ENCODE data around the gene TINCR.
A peak's percentile ranks its signal among the peaks of the same experiment; 100 is the strongest.
"Not testable (repeated sequence)": the region's sequence is repeated elsewhere in the genome, so short reads cannot be mapped to it uniquely, and the experiment has no call there.

Gene TINCR

DNA sequence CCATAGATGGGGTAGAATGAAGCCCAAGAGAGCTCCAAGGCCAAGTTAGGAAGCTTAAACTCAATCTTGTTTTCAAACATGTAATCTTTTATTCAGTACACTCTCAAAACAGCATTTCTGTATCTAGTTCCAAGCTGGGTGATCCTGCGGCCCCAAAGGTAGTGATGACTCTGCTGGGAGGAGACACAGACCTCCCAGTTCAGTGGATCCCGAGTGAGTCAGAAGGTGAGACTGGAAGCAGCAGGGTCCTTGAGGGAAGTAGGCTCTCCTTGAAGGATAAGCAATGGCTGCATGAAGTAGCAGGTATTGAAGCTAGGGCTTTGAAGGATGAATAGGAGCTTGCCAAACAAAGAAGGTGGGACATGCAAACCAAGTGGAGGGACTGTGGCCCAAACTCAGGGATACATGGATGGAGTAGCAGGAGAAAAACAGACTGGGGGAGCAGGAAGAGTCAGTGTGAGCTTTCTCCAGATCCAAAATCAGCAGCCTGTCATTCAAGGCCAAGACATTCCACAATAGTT is 9.6 kb downstream of the TINCR start:
- DNase-seq (ENCODE audit: low spot score) = no peak

DNA sequence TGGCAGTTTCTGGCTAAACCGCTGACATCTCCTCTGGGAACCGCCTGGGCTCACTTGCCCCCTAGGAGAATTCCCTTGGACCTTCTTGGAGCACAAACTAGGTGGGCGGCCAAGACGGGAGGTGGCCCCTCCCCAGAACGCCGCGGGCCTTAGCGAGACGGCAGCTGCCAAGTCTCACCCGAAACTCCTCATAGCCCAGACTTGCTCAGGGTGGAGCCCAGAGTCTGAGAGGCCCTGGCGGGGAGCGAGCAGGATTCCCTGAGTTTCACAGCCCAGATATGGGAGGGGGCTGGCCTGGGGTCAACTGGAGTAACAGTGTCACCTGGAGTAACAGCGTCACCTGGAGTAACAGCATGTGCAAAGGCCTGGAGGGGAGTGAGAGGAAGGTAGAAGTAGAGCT is 10.1 kb downstream of the TINCR start:
- no peak for DNase-seq (ENCODE audit: low spot score)

DNA sequence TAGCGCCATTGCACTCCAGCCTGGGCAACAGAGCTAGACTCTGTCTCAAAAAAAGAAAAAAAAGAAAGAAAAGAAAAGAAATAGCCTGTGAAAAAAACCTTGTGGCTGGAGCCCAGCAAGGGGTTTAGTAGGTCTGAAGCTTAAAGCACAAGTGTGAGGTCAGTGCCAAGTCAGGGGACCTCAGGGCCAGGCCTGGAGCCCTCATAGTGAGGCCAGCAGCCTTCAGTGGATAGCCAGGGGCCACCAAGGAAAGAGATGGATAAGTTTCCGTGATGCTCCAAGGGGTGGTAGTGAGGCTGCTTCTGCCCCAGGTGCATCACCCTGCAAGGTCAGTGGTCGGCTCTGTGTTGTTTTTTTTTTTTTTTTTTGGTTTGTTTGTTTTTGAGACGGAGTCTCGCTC is 12.9 kb downstream of the TINCR start:
- no peak for DNase-seq (ENCODE audit: low spot score)

DNA sequence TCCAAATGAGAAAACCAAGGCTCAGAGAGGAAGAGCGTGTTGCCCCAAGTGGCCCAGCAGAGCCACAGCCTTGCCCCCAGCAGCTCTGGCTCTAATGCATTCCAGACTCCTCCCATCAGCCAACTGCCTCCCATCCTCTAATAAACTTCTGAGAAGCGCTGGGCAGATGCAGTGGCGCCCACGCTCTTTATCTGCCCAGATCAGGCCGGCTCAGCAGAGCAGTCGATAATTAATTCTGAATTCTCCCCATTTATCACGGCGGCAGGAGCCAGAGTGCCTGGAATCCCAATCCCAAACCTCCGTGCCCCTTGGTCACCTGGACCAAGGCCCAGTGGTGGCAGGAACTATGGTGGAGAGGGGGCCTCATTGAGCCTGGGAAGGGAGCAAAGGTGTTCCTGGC is 13.9 kb downstream of the TINCR start:
- no peak for DNase-seq (ENCODE audit: low spot score)

DNA sequence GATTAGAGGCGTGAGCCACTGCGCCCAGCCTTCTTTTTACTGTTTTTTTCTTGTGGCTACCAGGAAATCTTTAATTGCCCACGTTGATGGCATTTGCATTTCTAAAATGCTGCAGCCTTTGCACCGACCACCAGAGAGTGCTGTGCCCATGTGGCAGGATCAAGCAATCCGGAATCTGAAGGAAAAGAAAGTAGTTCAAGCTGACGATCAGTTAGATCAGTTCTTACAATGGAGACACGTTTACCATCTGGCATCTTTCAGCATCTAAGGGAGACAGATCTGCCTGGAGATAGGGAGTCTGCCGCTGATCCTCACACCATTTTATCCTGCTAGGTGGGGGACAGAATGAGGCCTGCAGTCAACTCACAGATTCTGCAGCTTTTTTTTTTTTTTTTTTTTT is 19.9 kb downstream of the TINCR start:
- DNase-seq (ENCODE audit: low spot score) = peak; percentile 72

DNA sequence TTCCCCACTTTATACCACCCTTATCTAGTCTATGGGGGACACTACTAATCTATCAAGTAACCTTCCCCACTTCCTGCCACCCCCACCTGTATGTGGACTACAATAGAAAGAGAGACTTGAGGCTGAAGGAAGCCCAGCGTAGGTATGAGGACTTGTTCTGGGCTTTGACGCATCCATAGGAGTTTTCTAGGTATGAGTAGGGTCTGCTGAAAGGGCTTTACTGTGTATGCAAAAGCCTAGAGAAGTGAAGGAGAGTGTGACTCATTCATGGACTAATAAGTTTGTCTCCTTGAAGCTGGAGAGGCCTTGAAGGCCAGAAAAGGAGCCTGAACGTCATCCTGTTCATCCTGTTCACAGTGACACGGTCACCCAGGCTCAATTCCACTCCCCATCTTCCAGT is 21.8 kb downstream of the TINCR start:
- DNase-seq (ENCODE audit: low spot score) = no peak

DNA sequence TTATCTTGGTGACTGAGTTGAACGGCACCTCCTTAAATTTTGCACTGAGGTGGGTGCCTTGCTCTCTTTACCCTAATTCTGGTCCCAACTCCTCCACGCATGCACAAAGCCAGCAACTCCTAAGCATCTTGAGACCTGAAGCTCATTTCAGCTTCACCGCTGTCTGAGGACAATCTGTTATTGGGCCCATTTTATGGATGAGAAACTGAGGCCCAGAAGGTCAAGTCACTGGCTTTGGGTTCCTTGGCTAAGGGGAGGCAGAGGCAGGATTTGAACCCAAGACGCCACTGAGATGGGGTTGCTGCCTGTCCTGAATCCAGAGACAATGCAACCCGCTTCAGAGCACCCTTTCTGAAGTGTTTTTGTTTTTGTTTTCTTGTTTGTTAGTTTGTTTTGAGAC is 22.7 kb downstream of the TINCR start:
- DNase-seq (ENCODE audit: low spot score) = no peak

DNA sequence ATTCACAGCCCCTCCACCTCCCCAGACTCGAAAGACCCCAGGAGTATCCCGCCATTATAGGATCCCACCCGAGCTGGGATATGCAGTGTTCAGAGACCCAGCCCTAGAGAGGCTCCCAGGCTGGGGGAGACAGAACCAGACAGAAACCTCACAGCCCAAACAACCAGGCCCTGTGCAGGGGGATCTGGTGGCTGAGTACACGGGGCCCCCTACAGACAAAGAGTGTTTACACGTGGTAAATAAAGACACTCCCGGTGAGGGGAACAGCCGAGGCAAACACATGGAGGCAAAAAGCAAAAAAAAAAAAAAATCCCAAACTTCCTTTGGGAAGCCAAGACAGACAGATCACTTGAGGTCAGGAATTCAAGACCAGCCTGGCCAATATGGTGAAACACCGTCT is 25.1 kb downstream of the TINCR start:
- DNase-seq (ENCODE audit: low spot score) = no peak

DNA sequence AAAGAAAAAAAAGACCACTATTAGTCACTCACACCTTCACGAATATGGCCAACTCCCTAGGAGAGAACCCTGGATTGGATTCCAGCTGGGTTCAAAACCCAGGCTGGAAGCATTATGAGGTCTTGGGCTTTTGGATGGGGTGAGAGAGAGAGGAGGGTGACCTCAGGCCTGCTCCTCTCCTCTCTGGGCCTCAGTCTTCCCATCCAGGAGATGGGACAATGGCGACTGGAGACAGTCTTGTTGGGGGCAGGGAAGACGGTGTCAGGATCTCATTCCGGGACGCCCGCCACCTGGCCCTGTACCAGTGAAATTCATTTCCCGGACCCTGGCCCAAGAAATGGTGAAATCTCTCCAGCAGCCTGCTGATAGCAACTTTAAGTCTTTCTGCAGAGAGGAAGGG is 26.3 kb downstream of the TINCR start:
- no peak for DNase-seq (ENCODE audit: low spot score)

DNA sequence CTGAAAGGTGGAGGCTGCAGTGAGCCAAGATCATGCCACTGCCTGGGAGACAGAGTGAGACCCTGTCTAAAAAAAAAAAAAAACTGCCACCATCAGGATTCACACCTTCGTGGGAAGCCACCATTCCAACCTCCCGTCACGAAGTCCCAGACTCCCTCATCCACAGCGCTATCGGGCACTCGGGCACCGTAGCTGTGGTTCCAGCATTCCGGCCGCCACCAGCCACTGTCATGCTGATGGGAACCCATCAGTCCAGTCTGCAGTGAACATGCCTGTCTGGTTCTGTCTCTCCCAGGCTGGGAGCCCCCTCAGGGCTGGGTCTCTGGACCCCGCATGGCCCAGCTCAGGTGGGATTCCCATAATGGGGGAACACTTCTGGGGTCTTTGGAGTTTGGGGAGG is 27.5 kb downstream of the TINCR start:
- no peak for DNase-seq (ENCODE audit: low spot score)

DNA sequence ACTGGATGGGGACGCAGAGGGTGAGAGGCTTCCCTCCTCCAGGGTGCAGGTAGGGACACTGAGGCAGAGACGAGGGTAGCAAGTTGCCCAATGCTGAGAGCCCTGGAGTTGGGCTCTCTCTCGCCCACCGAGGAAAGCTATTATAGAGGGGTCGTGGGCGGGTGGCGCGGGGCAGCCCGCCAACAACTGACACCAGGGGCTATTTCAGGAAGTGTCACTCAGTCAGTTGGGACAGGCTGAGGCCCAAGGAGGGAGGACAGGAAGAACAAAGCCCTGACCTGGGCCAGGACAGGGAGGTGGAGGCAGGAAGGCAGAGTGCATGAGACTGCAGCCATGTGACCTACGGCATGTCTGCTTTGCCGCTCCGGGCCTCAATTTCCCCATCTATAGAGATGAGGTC is 29.9 kb downstream of the TINCR start:
- no peak for DNase-seq (ENCODE audit: low spot score)

DNA sequence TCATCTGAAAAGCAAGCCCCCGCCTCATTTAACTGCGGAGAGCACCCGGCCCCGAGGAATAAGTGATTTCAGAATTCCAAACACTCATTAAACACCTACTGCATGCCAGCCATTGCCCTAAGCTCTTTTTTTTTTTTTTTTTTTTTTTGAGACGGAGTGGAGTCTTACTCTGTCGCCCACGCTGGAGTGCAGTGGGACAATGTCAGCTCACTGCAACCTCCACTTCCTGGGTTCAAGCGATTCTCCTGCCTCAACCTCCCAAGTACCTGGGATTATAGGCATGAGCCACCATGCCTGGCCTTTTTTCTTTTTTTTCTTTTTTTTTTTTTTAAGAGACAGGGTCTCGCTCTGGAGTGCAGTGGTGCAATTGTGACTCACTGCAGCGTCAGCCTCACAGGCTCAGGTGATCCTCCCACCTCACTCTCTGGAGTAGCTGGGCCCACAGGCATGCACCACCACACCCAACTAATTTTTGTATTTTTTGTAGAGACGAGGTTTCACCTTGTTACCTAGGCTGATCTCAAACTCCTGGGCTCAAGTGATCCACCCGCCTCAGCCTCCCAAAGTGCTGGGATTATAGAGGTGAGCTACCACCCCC is 30.7 kb downstream of the TINCR start:
- DNase-seq (ENCODE audit: low spot score) = not testable (repeated sequence)

DNA sequence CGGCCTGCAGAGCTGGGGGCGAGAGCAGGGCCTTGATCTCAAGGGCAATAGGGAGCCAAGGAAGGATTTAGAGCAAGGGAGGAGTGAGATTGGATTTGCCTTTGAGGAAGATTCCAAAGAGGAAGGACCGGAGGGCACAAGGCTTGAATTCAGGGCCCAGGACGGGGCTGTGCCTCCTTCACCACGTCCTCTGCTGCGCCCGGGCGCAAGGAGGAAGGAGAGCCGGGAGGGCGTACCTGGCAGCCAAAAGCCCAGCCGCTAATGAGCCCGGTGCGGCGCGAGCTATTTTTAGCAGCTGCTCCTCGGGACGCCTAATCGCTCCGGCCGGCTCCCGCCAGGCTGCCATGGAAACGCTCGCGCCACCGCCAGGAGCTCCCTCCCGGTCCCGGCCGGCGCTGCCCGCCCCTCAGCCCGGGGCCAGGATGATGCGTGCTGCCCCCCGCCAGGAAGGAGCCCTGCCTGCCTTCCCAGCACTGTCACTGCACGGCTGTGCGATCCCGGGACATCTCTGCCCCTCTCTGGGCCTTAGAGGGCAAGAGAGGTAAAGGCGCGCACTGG is 31.3 kb downstream of the TINCR start:
- peak; percentile 57 for DNase-seq (ENCODE audit: low spot score)

DNA sequence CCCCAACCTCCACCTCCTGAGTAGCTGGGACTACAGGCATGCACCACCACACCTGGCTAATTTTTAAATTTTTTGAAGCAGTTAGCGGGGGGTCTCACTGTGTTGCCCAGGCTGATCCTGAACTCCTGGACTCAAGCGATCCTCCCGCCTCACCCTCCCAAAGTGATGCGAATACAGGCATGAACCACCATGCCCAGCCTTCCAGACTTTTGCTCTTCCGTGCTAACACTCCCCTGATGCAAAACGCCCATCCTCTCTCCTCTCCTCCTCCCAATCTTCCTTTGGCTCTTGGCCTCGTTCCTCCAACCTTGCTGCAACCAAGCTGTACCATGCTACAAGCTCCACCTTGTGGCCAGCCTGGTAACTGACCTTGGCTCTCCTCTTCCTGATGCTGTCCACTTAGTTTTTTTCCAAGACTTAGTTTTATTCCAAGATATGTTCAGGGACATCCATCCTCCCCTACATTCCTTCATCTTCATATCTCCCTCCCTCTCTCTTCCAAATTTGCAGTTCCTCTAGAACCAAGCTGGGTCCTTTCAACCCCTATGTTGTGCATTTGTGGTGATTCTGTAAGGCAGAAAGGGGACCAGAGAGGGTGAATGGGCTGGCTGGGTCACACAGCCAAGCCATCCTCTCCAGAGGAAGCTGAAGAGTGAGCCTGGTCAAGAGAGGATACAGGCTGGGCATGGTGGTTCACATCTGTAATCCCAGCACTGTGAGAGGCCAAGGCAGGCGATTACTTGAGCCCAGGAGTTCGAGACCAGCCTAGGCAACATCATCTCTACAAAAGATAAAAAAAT is 32.8 kb downstream of the TINCR start:
- no peak for DNase-seq (ENCODE audit: low spot score)

DNA sequence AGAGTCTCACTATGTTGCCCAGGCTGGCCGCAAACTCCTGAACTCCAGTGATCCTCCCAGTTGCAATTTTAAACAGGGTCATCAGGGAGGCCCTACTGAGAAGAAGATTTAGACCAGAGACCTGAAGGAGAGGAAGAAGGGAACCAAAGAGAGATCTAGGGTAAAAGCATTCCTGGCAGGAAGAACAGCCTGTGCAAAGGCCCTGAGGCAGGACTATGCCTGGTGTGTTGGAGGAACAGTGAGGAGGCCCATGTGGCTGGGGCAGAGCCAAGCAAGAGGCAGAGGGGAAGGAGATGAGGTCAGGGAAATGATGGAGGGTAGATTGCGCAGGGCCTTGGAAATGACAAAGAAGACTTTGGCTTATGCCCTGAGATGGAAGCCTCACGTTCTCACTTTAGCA is 34.5 kb downstream of the TINCR start:
- DNase-seq (ENCODE audit: low spot score) = no peak

DNA sequence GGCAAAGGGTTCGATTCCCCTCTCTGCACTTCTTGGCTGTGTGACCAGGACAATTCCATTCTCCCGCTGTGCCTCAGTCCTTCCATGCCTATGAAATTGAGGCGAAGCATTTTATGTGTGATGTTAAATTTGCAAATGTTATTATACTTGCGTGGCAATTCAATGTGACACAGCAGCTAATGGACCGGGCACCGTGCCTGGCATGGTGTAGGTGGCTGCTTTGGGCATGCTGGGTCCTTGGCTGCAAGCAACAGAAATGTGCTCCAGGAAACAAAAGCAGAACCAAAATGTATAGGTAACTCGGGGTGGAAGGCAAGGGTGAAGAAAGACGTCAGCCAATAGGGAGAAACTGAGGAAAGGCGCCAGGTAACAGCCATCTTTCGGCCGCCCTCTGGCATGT is 37.1 kb downstream of the TINCR start:
- DNase-seq (ENCODE audit: low spot score) = no peak

DNA sequence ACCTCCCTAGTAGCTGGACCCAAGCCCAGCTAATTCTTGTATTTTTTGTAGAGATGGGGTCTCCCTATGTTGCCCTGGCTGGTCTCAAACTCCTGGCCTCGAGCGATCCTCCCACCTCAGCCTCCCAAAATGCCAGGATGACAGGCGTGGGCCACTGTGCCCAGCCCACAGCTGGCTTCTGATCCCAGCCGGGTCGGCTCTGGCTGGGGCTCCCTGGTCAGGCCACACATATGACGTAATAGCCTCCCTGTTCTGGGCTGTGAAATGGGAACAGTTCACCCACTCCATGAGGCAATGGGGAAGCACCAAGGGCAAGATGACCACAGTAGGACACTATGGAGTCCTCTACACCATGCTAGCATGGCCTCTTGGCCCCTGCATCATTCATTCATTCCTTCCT is 41.1 kb downstream of the TINCR start:
- DNase-seq (ENCODE audit: low spot score) = no peak

DNA sequence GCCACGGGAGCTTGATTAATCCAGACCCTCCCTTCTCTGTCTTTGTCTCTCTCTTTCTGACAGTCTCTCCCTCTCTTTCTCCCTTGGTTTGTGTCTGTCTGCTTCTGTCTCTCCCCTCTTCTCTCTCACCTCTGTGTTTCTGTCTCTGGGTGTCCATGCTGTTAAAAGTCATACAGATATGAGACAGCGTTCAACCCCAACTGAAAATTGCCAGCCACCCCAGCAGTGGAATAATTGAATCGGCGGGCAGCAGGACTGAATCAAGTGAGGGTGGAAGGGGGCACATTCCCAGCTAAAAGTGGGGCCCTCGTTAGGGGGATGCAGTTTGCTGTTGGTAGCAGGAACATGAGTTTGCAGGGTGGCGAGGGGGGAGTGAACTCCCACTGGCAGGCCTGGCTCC is 43.7 kb downstream of the TINCR start:
- DNase-seq (ENCODE audit: low spot score) = no peak

DNA sequence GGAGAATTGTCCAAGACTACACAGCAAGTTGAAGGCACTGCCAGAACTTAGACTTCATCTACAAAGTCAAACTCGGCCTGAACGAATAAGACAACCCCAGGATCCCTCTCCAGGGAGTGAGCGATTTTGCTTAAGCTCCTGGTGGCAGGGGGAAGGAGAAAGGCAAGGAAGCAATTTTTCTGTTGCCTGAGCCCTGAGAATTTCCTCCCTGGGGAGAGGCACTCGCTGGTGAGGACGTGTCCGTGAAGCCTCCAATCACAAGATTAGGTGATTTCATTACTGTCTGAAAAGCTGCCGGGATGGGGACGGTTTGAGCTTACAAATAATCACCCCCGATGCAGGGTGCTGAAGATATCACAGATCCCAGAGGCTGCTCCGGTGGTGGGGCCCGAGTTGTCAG is 45.6 kb downstream of the TINCR start:
- DNase-seq (ENCODE audit: low spot score) = no peak

DNA sequence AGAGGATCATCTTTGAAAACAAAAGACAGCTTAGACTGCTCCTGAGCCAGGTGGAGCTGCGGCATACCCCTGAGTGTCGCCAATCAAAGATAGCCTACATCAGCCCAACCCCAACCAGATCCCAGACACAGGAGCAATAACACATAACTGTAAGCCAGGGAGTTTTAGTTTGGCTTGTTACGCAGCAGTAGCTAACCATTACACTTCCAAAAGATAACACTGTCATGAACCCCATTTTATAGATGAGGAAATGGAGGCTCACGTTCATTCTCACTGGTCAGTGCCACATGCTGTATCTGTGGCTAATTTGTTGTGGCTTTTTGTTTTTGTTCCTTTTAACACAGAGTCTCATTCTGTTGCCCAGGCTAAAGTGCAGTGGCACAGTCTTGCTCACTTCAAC is 47.3 kb downstream of the TINCR start:
- DNase-seq (ENCODE audit: low spot score) = no peak

DNA sequence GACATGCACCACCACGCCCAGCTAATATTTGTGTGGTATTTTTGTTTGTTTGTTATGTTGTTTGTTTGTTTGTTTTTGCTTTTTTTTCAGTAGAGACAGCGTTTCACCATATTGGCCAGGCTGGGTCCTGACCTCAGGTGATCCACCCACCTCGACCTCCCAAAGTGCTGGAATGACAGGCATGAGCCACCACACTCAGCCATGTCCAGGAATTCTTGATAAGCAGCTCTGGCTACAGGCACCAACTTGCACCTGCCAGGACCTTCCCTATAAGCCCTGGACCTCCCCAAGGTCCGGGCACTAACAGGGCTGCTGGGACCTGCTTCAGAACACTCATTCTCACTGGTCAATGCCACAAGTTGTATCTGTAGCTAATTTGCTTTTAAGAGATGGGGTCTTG is 48.7 kb downstream of the TINCR start:
- no peak for DNase-seq (ENCODE audit: low spot score)

DNA sequence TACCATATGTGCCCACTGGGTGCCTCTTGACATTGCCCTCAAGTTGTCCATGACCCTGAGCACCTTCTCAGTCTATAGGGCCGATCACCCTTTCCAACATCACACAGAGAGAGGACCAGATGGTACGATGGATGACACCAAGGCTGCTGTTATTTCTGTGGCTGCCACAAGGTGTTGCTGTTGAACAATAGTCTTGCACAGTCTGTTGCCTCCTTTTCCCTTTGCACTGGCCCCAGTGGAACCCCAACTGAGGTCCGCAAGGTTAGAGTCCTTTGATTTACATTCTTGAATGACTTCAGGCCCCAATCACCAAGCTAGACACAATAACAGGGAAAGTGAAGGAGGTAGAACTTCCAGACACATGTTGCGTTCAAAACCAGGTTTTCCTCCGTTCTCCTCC is 52.0 kb downstream of the TINCR start:
- DNase-seq (ENCODE audit: low spot score) = no peak

DNA sequence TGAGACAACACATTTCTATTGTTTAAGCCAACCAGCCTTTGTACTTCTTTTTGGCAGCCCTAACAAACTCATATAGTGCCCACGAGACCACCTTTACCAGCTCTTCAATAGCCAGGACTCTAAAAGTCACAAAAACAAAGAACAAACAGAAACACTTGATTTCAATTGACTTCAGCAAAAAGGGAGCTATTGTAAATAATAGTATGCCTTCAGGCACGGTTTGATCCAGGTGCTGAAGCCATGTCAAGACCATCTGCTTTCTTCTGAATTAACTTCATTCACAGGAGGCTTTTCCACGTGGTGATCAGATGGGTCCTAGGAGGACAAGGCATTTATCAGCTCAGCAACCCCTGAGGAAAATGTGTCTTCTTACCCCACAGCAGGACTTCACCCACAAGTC is 53.8 kb downstream of the TINCR start:
- DNase-seq (ENCODE audit: low spot score) = no peak

DNA sequence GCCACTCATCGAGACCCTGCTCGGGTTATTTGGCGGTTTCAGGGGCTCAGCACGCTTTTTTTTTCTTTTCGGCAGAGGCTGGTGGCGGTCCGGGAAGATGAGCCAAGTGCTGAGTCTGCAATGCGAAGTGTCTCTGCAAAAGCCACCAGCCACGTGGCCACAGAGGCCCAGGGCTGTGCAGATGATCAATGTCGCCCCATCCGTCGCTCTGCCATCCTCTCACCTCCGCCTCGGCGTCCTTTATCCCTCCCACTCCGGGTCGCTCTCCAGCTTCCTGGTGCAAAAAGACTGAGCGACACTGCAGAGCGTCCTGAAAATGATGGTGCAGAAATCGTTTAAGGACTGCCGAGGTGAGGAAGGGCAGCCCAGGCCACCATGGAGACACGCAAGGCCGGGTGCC is 55.0 kb downstream of the TINCR start:
- DNase-seq (ENCODE audit: low spot score) = no peak
